Activated B cell treated with CpG ODN at 0.5 μM for 24 hours (primary cell): Measurements from ENCODE around the gene UACA. TPM values are rescaled to one million over a fixed set of nuclear protein-coding genes. Genes with fewer than 3 reads are reported as not detected.

ENCODE experiments used
- ATAC-seq: fragments of 200-7000 bp; cut with Tn5 transposase; one replicate; pipeline ENCODE4 v1.10.0; 2021; ENCODE audit warnings: low read depth, mild to moderate bottlenecking, moderate library complexity
- CTCF ChIA-PET: fragments of 350-600 bp; sonication (Branson Sonifier 250); formaldehyde crosslinking; loops from one replicate; lab custom pipeline; 2021; ENCODE audit warnings: antibody characterized with exemption; lab: Charles Lee
- POLR2A ChIA-PET: fragments of 350-600 bp; sonication (Branson Sonifier 250); formaldehyde crosslinking; loops from one replicate; lab custom pipeline; 2021; ENCODE audit warnings: antibody characterized with exemption; lab: Charles Lee
- DNase-seq: peaks from one replicate; pipeline ENCODE4 v3.0.0; 2022
- H3K27ac Mint-ChIP-seq: one replicate; pipeline ENCODE4 v1.8.0; 2020; ENCODE audit warnings: mixed read lengths
- H3K27me3 Mint-ChIP-seq: one replicate; pipeline ENCODE4 v1.8.0; 2021; ENCODE audit warnings: mixed read lengths
- H3K36me3 Mint-ChIP-seq: one replicate; pipeline ENCODE4 v1.8.0; 2021; ENCODE audit warnings: low read depth, mixed read lengths
- H3K4me1 Mint-ChIP-seq: one replicate; pipeline ENCODE4 v1.8.0; 2021; ENCODE audit warnings: mixed read lengths
- H3K4me3 Mint-ChIP-seq: one replicate; pipeline ENCODE4 v1.8.0; 2020; ENCODE audit warnings: mild to moderate bottlenecking, mixed read lengths
- H3K9me3 Mint-ChIP-seq: one replicate; pipeline ENCODE4 v1.8.0; 2020; ENCODE audit warnings: mixed read lengths
- intact Hi-C: fragments of 100-400 bp; cut with micrococcal nuclease; formaldehyde crosslinking; loops from one replicate; pipeline ENCODE4 v1.15.1; 2024
- total RNA-seq: library from RNA; stranded (reverse); gene quantifications from 2 replicates; pipeline ENCODE4 v1.2.3, GENCODE V29; 2022
- TF ChIP-seq, protein P1 (sequence below): fragments of 200-600 bp; IDR thresholded peaks from one replicate; pipeline ENCODE4 v1.8.0; 2022; ENCODE audit warnings: antibody characterized with exemption, mild to moderate bottlenecking

UACA gene
- total RNA-seq, 1 donor from 2014 or later = 1.00 TPM

DNA sequence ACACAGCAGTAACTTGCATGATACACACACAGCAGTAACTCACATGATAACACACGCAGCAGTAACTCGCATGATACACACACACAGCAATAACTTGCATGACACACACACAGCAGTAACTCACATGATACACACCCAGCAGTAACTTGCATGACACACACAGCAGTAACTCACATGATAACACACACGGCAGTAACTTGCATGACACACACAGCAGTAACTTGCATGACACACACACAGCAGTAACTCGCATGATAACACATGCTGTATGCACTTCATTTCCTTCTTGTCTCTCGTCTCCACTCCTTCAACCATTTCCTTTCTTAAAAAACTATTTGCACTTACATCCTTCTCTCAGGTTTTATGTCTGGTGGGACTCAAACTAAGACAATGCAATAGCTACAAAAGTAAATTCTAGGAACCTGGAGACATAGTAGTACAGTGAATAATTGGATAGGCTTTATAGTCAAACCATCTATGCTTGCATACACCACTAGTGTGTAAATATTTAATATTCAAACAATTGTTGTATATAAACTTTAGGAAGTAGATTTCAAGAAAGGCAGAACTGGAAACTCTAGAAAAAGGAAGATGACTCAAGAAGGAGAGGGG is 130.8 kb downstream of the UACA start:
- CTCF ChIA-PET = no interaction called here
- DNase-seq = no peak
- intact Hi-C loops = no loop called here

GRCh38 chr15:70632079-70632478 is 131.3 kb downstream of the UACA start:
- POLR2A ChIA-PET = no interaction called here
- Mint-ChIP-seq H3K27me3 (peaks cover 53% of the 10 kb centered on the region), H3K36me3 (no peaks in the 10 kb centered on the region), H3K9me3 (no peaks in the 10 kb centered on the region), H3K4me3 (no peak overlapping the region), H3K27ac (no peak overlapping the region), H3K4me1 (peaks cover 3% of the 10 kb centered on the region)
- CTCF ChIA-PET = no interaction called here
- intact Hi-C loops = no loop called here
- TF ChIP-seq, protein P1, sequence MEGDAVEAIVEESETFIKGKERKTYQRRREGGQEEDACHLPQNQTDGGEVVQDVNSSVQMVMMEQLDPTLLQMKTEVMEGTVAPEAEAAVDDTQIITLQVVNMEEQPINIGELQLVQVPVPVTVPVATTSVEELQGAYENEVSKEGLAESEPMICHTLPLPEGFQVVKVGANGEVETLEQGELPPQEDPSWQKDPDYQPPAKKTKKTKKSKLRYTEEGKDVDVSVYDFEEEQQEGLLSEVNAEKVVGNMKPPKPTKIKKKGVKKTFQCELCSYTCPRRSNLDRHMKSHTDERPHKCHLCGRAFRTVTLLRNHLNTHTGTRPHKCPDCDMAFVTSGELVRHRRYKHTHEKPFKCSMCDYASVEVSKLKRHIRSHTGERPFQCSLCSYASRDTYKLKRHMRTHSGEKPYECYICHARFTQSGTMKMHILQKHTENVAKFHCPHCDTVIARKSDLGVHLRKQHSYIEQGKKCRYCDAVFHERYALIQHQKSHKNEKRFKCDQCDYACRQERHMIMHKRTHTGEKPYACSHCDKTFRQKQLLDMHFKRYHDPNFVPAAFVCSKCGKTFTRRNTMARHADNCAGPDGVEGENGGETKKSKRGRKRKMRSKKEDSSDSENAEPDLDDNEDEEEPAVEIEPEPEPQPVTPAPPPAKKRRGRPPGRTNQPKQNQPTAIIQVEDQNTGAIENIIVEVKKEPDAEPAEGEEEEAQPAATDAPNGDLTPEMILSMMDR = no peak
- no peak for DNase-seq
- ATAC-seq = no peak

More for the DNA sequence above, 130.8 kb downstream of the UACA start:
- Mint-ChIP-seq H3K4me3 (no peak overlapping the region), H3K4me1 (peaks cover 3% of the 10 kb centered on the region), H3K36me3 (no peaks in the 10 kb centered on the region), H3K27ac (no peak overlapping the region), H3K27me3 (peaks cover 50% of the 10 kb centered on the region), H3K9me3 (no peaks in the 10 kb centered on the region)
- TF ChIP-seq, protein P1 = no peak
- POLR2A ChIA-PET = no interaction called here
- no peak for ATAC-seq

- POLR2A ChIA-PET = no interaction called here
- peaks cover 36% of the 10 kb centered on the region for H3K27me3 Mint-ChIP-seq
- CTCF ChIA-PET = no interaction called here
- no peak overlapping the region for H3K27ac Mint-ChIP-seq
- H3K9me3 Mint-ChIP-seq = no peaks in the 10 kb centered on the region
- H3K36me3 Mint-ChIP-seq = no peaks in the 10 kb centered on the region
- H3K4me3 Mint-ChIP-seq = no peak overlapping the region
- intact Hi-C loops = no loop called here
- DNase-seq = no peak
- TF ChIP-seq, protein P1 = no peak
- no peak for ATAC-seq
- peaks cover 5% of the 10 kb centered on the region for H3K4me1 Mint-ChIP-seq
These were observed 133.6 kb downstream of the UACA start for GRCh38 chr15:70629735-70630273.

- no peak for ATAC-seq
- Mint-ChIP-seq H3K36me3 (no peaks in the 10 kb centered on the region), H3K27me3 (peaks cover 30% of the 10 kb centered on the region), H3K4me3 (no peak overlapping the region), H3K27ac (no peak overlapping the region), H3K4me1 (peaks cover 5% of the 10 kb centered on the region), H3K9me3 (peaks cover 3% of the 10 kb centered on the region)
- POLR2A ChIA-PET = no interaction called here
- CTCF ChIA-PET = interaction anchor here (1.5 kb wide), 1 partner anchor 1052 kb away, joined by 3 read pairs; no protein-coding TSS in a partner anchor
- DNase-seq = no peak
- intact Hi-C loops = no loop called here
- TF ChIP-seq, protein P1 = no peak
These were observed 134.8 kb downstream of the UACA start for GRCh38 chr15:70628549-70628896.

DNA sequence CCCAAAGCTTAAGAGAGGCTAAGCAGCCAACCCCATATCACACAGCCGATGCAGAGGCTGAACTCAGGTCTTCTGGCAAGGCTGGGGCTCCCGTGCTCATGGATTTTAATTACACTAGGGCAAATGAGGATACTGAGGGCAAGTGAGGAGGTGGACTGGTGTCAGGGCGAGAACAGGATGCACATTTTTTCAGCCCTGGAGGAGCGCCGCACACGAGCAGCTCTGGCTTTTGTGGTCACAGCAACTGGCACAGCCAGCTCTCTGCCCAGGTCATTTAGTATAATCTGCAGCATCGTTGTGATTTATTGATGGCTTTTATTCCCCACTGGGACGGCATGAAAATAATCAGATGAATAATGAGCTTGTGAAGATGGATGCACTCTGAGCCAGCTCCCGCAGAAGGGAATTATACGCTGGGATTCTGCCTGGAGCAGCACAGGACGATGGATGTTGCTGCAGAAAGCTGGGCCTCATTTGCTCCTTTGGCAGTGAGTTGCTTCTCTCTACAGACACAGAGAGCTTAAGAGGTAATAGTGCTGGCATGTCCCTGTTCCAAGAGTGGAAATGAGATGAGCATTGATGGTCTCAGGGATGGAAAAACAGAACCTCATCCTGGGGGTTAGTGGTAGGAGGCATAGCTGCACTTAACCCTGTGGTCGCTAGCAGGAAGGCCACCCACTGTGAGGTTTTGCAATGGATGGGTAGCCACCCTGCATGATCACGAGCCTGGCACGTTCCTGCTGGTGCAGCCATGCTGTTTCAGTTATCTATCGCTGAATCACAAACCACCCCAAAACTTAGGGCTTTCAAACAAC is 135.4 kb downstream of the UACA start:
- CTCF ChIA-PET = interaction anchor here (1.5 kb wide), 1 partner anchor 1051 kb away, joined by 3 read pairs; no protein-coding TSS in a partner anchor
- ATAC-seq (no peak), DNase-seq (no peak)
- Mint-ChIP-seq H3K4me1 (peaks cover 5% of the 10 kb centered on the region), H3K27me3 (peaks cover 30% of the 10 kb centered on the region), H3K27ac (no peak overlapping the region), H3K4me3 (no peak overlapping the region), H3K36me3 (no peaks in the 10 kb centered on the region), H3K9me3 (peaks cover 6% of the 10 kb centered on the region)
- POLR2A ChIA-PET = interaction anchor here (0.6 kb wide), 1 partner anchor 65 kb away, joined by 3 read pairs; no protein-coding TSS in a partner anchor
- intact Hi-C loops = no loop called here
- TF ChIP-seq, protein P1 = no peak
